Measurements from ENCODE around the gene TMEM143. TPM values are rescaled to one million over a fixed set of nuclear protein-coding genes. Genes with fewer than 3 reads are reported as not detected.

Gene TMEM143
- total and polyA plus RNA-seq, 2 of the 8 experiments (the other 6 are each of a cell fraction or from before 2014, with no cell fraction given) = 14.2 to 19.1 TPM

DNA sequence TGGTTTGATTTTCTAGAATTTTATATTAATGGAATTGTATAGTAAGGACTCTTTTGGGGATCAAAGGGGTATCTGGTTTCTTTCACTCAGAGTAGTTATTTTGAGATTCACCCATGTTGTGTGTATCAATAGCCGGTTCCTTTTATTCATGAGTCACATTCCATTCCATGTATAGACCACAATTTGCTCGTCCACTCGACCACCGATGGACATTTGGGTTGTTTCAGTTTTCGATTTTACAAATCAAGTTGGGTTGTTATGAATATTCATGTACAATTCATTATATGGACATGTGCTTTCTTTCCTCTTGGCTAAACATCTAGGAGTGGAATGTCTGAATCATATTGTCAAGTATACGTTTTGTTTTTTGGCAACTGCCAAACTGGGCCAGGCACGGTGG lies 48.0 kb downstream of the TMEM143 start:
- Histone ChIP-seq H4K8ac (ENCODE audit: extremely low read depth, insufficient read depth, low read length) (no peak overlapping the region), H3K79me1 (ENCODE audit: low read depth, low read length) (no peaks in the 10 kb centered on the region), H3K9ac (replicated peaks in 1 of 4; ENCODE audit: extremely low read depth in 1 of 4, low read depth in 3 of 4, low read length in 3 of 4) (no peak overlapping the region), H3K79me2 (ENCODE audit: control insufficient read depth in 1 of 2, insufficient read depth in 2 of 2, low read length in 2 of 2) (no peaks in the 10 kb centered on the region), H2BK12ac (ENCODE audit: low read depth, low read length) (no peak overlapping the region), H3K18ac (ENCODE audit: extremely low read depth, low read length) (no peak overlapping the region), H3K23ac (ENCODE audit: insufficient read length) (no peak overlapping the region), H3K4ac (replicated peaks; ENCODE audit: insufficient read length, low read depth, low read length) (no peak overlapping the region), H3K27me3 (replicated peaks in 1 of 4; ENCODE audit: control insufficient read depth in 3 of 4, extremely low read depth in 1 of 4, insufficient read depth in 3 of 4, low read length in 3 of 4) (no peaks in the 10 kb centered on the region), H3K14ac (ENCODE audit: insufficient read length) (no peak overlapping the region), H3K4me3 (ENCODE audit: extremely low read depth in 1 of 4, insufficient read depth in 2 of 4, low read depth in 3 of 4, low read length in 4 of 4) (no peak overlapping the region), H3K4me2 (ENCODE audit: insufficient read depth in 1 of 2, low read depth in 2 of 2, low read length in 2 of 2) (no peak overlapping the region), H2BK20ac (ENCODE audit: low read length) (no peak overlapping the region), H3K9me3 (ENCODE audit: insufficient read depth in 2 of 2, low read depth in 1 of 2, low read length in 1 of 2) (no peaks in the 10 kb centered on the region), H2BK120ac (replicated peaks; ENCODE audit: low read depth, low read length) (no peak overlapping the region), H3K36me3 (ENCODE audit: control insufficient read depth in 2 of 4, insufficient read depth in 4 of 4, low read length in 3 of 4) (no peaks in the 10 kb centered on the region), H2BK15ac (ENCODE audit: low read length) (no peak overlapping the region), H4K5ac (ENCODE audit: insufficient read length, low read depth, low read length) (no peak overlapping the region), H3K23me2 (ENCODE audit: low read depth, low read length) (no peaks in the 10 kb centered on the region; the same call in 1 of the 2 replicates), H2AFZ (ENCODE audit: low read length) (no peak overlapping the region), H3K56ac (replicated peaks; ENCODE audit: insufficient read length, low read depth, low read length) (no peak overlapping the region), H2BK5ac (ENCODE audit: low read depth, low read length) (no peak overlapping the region), H2AK5ac (ENCODE audit: low read depth, low read length) (no peak overlapping the region), H4K20me1 (replicated peaks in 1 of 2; ENCODE audit: control insufficient read depth in 1 of 2, insufficient read depth in 2 of 2, low read length in 2 of 2) (no peaks in the 10 kb centered on the region), H3K27ac (ENCODE audit: low read depth, low read length) (no peak overlapping the region), H3K4me1 (replicated peaks in 1 of 4; ENCODE audit: control insufficient read depth in 3 of 4, insufficient read depth in 4 of 4, low read length in 3 of 4) (peaks cover 0 to 11% (median 4%) of the 10 kb centered on the region in 4 experiments; a peak in 5 of 7 replicates), H4K91ac (replicated peaks; ENCODE audit: insufficient read length, low read length) (no peak overlapping the region)
- TF ChIP-seq EZH2 (IDR thresholded peaks at IDR 0.05; ENCODE audit: low read depth, low read length, severe bottlenecking) = no peak
- no peak for TF ChIP-seq TBP (IDR thresholded peaks at IDR 0.05; ENCODE audit: low read depth, low read length)
- no peak for TF ChIP-seq CREB1 (IDR thresholded peaks at IDR 0.05)
- TF ChIP-seq KDM4A (IDR thresholded peaks at IDR 0.05; ENCODE audit: low read depth, low read length, severe bottlenecking) = no peak
- no peak for TF ChIP-seq ASH2L (IDR thresholded peaks at IDR 0.05; ENCODE audit: low read length)
- TF ChIP-seq CTBP2 (IDR thresholded peaks at IDR 0.05; ENCODE audit: borderline replicate concordance, insufficient read depth, insufficient read length, low read length) = no peak
- no peak for TF ChIP-seq RBBP5 (IDR thresholded peaks at IDR 0.05; ENCODE audit: borderline replicate concordance, low read depth, low read length)
- CTCF ChIA-PET (ENCODE audit: partially characterized antibody) = interaction anchor here (1.1 to 5.0 kb wide), 5 partner anchors 15 to 144 kb away, joined by 3 to 60 read pairs (median 4); no protein-coding TSS in a partner anchor
- 93% methylated on average over 7 of the region's 7 CpGs; no CpG with 5 or more reads in 1 of the 2 experiments for WGBS, 2 experiments (ENCODE audit: extremely low coverage in 1 of 2, insufficient coverage in 1 of 2, insufficient read length in 1 of 2, insufficient replicate concordance in 2 of 2, low coverage in 1 of 2, low lambda C conversion rate in 2 of 2, missing lambda C conversion rate in 1 of 2)
- POLR2A ChIA-PET (ENCODE audit: partially characterized antibody) = no interaction called here
- DNase-seq (ENCODE audit: low read depth in 1 of 2, low spot score in 2 of 2) = no peak
- FAIRE-seq = no peak
